Parathyroid adenoma (tissue), 2 donors: ENCODE results near the gene NRXN3.

Experiments used
- H2AFZ ChIP-seq: fragments of 300-600 bp; sonication (generic); one replicate; pipeline ENCODE4 v1.7.0; 2017; ENCODE audit warnings: antibody characterized with exemption, mild to moderate bottlenecking
- H3K27ac ChIP-seq: fragments of 300-600 bp; sonication (generic); one replicate; pipeline ENCODE4 v1.7.0; 2017
- H3K27me3 ChIP-seq: fragments of 300-600 bp; sonication (generic); one replicate; pipeline ENCODE4 v1.7.0; 2017; ENCODE audit warnings: low read length; ENCODE audit not compliant: control insufficient read depth, insufficient read depth
- H3K36me3 ChIP-seq: fragments of 300-600 bp; sonication (generic); one replicate; pipeline ENCODE4 v1.7.0; 2017; ENCODE audit warnings: low read length; ENCODE audit not compliant: control insufficient read depth, insufficient read depth
- H3K4me1 ChIP-seq: fragments of 300-600 bp; sonication (generic); one replicate; pipeline ENCODE4 v1.7.0; 2017; ENCODE audit warnings: control low read depth
- H3K4me2 ChIP-seq: fragments of 300-600 bp; sonication (generic); one replicate; pipeline ENCODE4 v1.7.0; 2017; ENCODE audit warnings: low read length
- H3K4me3 ChIP-seq: fragments of 300-600 bp; sonication (generic); one replicate; pipeline ENCODE4 v1.7.0; 2017; ENCODE audit warnings: low read depth, low read length
- H3K79me2 ChIP-seq: fragments of 300-600 bp; sonication (generic); one replicate; pipeline ENCODE4 v1.7.0; 2017; ENCODE audit warnings: control low read depth
- H3K9ac ChIP-seq: fragments of 300-600 bp; sonication (generic); one replicate; pipeline ENCODE4 v1.7.0; 2017; ENCODE audit warnings: mild to moderate bottlenecking
- H3K9me3 ChIP-seq: fragments of 300-600 bp; sonication (generic); one replicate; pipeline ENCODE4 v1.7.0; 2017; ENCODE audit warnings: low read length; ENCODE audit not compliant: control insufficient read depth
- TF ChIP-seq, protein P1 (sequence below): fragments of 300-600 bp; sonication (generic); IDR thresholded peaks from one replicate; pipeline ENCODE4 v1.7.0; 2017; ENCODE audit warnings: antibody characterized with exemption, mild to moderate bottlenecking
- donor health status: primary hyperparathyroidism.

The NRXN3 gene

DNA sequence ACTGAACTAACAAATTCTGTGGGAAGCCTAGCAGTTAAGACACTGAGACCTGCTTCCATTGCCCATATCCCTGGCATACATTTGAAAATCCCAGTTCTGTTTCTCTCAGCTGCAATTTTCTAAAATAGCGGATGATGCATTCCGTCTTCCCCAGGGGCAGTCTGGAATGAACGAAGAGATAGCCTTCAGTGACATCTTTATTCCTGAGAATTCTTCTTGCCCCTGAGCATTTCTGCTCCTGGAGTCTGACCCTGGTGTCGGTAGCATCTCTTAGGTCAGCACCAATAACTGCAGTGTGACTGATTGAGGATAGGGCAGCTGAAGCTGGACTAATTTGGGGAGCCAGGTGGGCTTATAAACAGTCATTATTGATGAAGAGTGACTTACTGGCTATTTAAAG is 1488.6 kb downstream of the NRXN3 start:
- no peak overlapping the region for H2AFZ ChIP-seq
- H3K9ac ChIP-seq: no peak overlapping the region
- H3K27ac ChIP-seq: no peak overlapping the region
- H3K9me3 ChIP-seq: no peaks in the 10 kb centered on the region
- TF ChIP-seq, protein P1, sequence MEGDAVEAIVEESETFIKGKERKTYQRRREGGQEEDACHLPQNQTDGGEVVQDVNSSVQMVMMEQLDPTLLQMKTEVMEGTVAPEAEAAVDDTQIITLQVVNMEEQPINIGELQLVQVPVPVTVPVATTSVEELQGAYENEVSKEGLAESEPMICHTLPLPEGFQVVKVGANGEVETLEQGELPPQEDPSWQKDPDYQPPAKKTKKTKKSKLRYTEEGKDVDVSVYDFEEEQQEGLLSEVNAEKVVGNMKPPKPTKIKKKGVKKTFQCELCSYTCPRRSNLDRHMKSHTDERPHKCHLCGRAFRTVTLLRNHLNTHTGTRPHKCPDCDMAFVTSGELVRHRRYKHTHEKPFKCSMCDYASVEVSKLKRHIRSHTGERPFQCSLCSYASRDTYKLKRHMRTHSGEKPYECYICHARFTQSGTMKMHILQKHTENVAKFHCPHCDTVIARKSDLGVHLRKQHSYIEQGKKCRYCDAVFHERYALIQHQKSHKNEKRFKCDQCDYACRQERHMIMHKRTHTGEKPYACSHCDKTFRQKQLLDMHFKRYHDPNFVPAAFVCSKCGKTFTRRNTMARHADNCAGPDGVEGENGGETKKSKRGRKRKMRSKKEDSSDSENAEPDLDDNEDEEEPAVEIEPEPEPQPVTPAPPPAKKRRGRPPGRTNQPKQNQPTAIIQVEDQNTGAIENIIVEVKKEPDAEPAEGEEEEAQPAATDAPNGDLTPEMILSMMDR: no peak
- H3K4me1 ChIP-seq: peaks cover 20% of the 10 kb centered on the region
- peaks cover 2% of the 10 kb centered on the region for H3K79me2 ChIP-seq
- H3K4me2 ChIP-seq: no peak overlapping the region
- H3K36me3 ChIP-seq: no peaks in the 10 kb centered on the region
- H3K4me3 ChIP-seq: no peak overlapping the region
- H3K27me3 ChIP-seq: no peaks in the 10 kb centered on the region

GRCh38 chr14:79660053-79660939 is 1490.1 kb downstream of the NRXN3 start:
- no peaks in the 10 kb centered on the region for H3K27me3 ChIP-seq
- no peak overlapping the region for H3K9ac ChIP-seq
- no peaks in the 10 kb centered on the region for H3K9me3 ChIP-seq
- H3K4me1 ChIP-seq: peaks cover 20% of the 10 kb centered on the region
- H3K4me2 ChIP-seq: no peak overlapping the region
- peaks cover 2% of the 10 kb centered on the region for H3K79me2 ChIP-seq
- H3K36me3 ChIP-seq: no peaks in the 10 kb centered on the region
- TF ChIP-seq, protein P1: no peak
- no peak overlapping the region for H3K27ac ChIP-seq
- H3K4me3 ChIP-seq: no peak overlapping the region
- H2AFZ ChIP-seq: no peak overlapping the region

DNA sequence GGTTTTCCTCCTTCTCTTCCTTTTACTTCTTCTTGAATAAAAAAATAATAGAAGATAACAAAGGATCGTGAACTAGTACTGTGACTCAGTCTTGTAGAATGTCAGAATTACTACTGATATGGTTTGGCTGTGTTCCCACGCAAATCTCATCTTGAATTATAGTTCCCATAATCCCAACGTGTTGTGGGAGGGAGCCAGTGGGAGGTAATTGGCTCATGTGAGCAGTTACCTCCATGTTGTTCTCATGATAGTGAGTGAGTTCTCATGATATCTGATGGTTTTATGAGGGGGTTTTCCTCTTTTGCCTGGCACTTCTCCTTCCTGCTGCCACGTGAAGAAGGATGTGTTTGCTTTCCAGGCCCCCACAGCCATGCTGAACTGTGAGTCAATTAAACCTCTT is 1491.6 kb downstream of the NRXN3 start:
- H3K4me3 ChIP-seq: no peak overlapping the region
- TF ChIP-seq, protein P1: no peak
- H3K4me1 ChIP-seq: peaks cover 20% of the 10 kb centered on the region
- H3K27ac ChIP-seq: no peak overlapping the region
- H3K27me3 ChIP-seq: no peaks in the 10 kb centered on the region
- H3K36me3 ChIP-seq: no peaks in the 10 kb centered on the region
- peaks cover 2% of the 10 kb centered on the region for H3K79me2 ChIP-seq
- no peak overlapping the region for H2AFZ ChIP-seq
- no peak overlapping the region for H3K4me2 ChIP-seq
- no peaks in the 10 kb centered on the region for H3K9me3 ChIP-seq
- no peak overlapping the region for H3K9ac ChIP-seq

- Histone ChIP-seq H3K4me3 (no peak overlapping the region), H3K27ac (no peak overlapping the region), H3K9me3 (no peaks in the 10 kb centered on the region), H3K9ac (no peak overlapping the region), H3K4me2 (no peak overlapping the region), H3K79me2 (peaks cover 2% of the 10 kb centered on the region), H3K27me3 (no peaks in the 10 kb centered on the region), H3K36me3 (no peaks in the 10 kb centered on the region), H3K4me1 (peaks cover 19% of the 10 kb centered on the region), H2AFZ (no peak overlapping the region)
- TF ChIP-seq, protein P1: no peak
These were observed 1493.3 kb downstream of the NRXN3 start for GRCh38 chr14:79663453-79663852.

GRCh38 chr14:79665556-79665955 is 1495.4 kb downstream of the NRXN3 start:
- Histone ChIP-seq H3K27ac (no peak overlapping the region), H2AFZ (no peak overlapping the region), H3K27me3 (no peaks in the 10 kb centered on the region), H3K4me3 (no peak overlapping the region), H3K79me2 (peaks cover 2% of the 10 kb centered on the region), H3K4me1 (peaks cover 3% of the 10 kb centered on the region), H3K9ac (no peak overlapping the region), H3K9me3 (no peaks in the 10 kb centered on the region), H3K36me3 (no peaks in the 10 kb centered on the region), H3K4me2 (no peak overlapping the region)
- TF ChIP-seq, protein P1: no peak
